OCI-LY7 (cell line): Measurements from ENCODE around the gene C1orf167. TPM values are rescaled to one million over a fixed set of nuclear protein-coding genes. Genes with fewer than 3 reads are reported as not detected.

Experiments used
- BruUV-seq: library from RNA; stranded (reverse); fragments of 400-500 nt; replicated peaks from 2 replicates; lab custom pipeline; 2021; lab: Mats Ljungman, UMichigan
- CTCF ChIA-PET: fragments of 300-600 bp; sonication (Branson Sonifier 250); formaldehyde crosslinking; loops from one replicate; lab custom pipeline; 2022; ENCODE audit warnings: antibody characterized with exemption; ENCODE audit not compliant: unreplicated experiment; lab: Charles Lee
- POLR2A ChIA-PET: fragments of 300-600 bp; sonication (Branson Sonifier 250); formaldehyde crosslinking; loops from one replicate; lab custom pipeline; 2022; ENCODE audit warnings: antibody characterized with exemption; lab: Charles Lee
- DNase-seq: peaks from one replicate; pipeline ENCODE4 v3.0.0-alpha.2; 2015; ENCODE audit warnings: low spot score
- H2AFZ ChIP-seq: fragments of 200-600 bp; sonication (generic), shearing (Covaris generic); 2 replicates; pipeline ENCODE4 v1.6.1; 2014; ENCODE audit warnings: mild to moderate bottlenecking, antibody characterized with exemption, low read length, moderate library complexity
- H3K27ac ChIP-seq: fragments of 200-600 bp; sonication (generic); 2 replicates; pipeline ENCODE4 v1.5.1; 2014; ENCODE audit warnings: mixed run types, low read depth, mild to moderate bottlenecking, moderate library complexity, low read length, inconsistent platforms; ENCODE audit not compliant: poor library complexity, severe bottlenecking
- H3K36me3 ChIP-seq: fragments of 200-600 bp; sonication (generic); 2 replicates; pipeline ENCODE4 v1.6.1; 2014; ENCODE audit warnings: mild to moderate bottlenecking, antibody characterized with exemption, low read length, moderate library complexity, mixed read lengths; ENCODE audit not compliant: insufficient read depth
- H3K4me1 ChIP-seq: fragments of 200-600 bp; sonication (generic); 2 replicates; pipeline ENCODE4 v1.5.1; 2014; ENCODE audit warnings: mild to moderate bottlenecking, low read length; ENCODE audit not compliant: insufficient read depth, poor library complexity, severe bottlenecking
- H3K4me2 ChIP-seq: fragments of 200-600 bp; sonication (generic); 2 replicates; pipeline ENCODE4 v1.6.1; 2014; ENCODE audit warnings: mild to moderate bottlenecking, low read length
- H3K4me3 ChIP-seq: fragments of 200-600 bp; sonication (generic); 2 replicates; pipeline ENCODE4 v1.5.1; 2014; ENCODE audit warnings: mild to moderate bottlenecking, low read depth, low read length; ENCODE audit not compliant: poor library complexity, severe bottlenecking
- H3K79me2 ChIP-seq: fragments of 200-600 bp; sonication (generic); 2 replicates; pipeline ENCODE4 v1.6.1; 2016; ENCODE audit warnings: low read depth, mild to moderate bottlenecking, low read length, moderate library complexity, mixed read lengths; ENCODE audit not compliant: insufficient read depth
- H3K9me2 ChIP-seq: fragments of 200-600 bp; sonication (generic); 2 replicates; pipeline ENCODE4 v1.6.1; 2016; ENCODE audit warnings: mild to moderate bottlenecking, low read length, mixed read lengths; ENCODE audit not compliant: insufficient read depth
- H3K9me3 ChIP-seq: fragments of 200-600 bp; sonication (generic); 2 replicates; pipeline ENCODE4 v1.6.1; 2014; ENCODE audit warnings: mild to moderate bottlenecking, mixed run types, low read length, mixed read lengths
- H4K20me1 ChIP-seq: fragments of 200-600 bp; sonication (generic); 2 replicates; pipeline ENCODE4 v1.6.1; 2014; ENCODE audit warnings: mild to moderate bottlenecking, antibody characterized with exemption, low read length, moderate library complexity, mixed read lengths; ENCODE audit not compliant: insufficient read depth
- EZH2phosphoT487 ChIP-seq: fragments of 200-600 bp; sonication (generic); IDR thresholded peaks from 2 replicates; pipeline ENCODE4 v1.6.1; 2018; ENCODE audit warnings: low read depth, borderline replicate concordance, mild to moderate bottlenecking, mixed run types, antibody characterized with exemption, low read length, moderate library complexity, mixed read lengths
- intact Hi-C: fragments of 100-400 bp; cut with micrococcal nuclease; formaldehyde crosslinking; loops from one replicate; pipeline ENCODE4 v1.10.0; 2022; ENCODE audit not compliant: unreplicated experiment
- total RNA-seq, 2 experiments: library from RNA; depleted of rRNA in 1 of 2; stranded (reverse); fragments of >200 nt in 1 of 2; shearing (Covaris generic) in 1 of 2; gene quantifications; 2 replicates each; pipeline ENCODE4 v1.2.3, GENCODE V29; 2014 to 2022
- TF ChIP-seq, protein P1 (sequence below): fragments of 200-600 bp; sonication (generic); conservative IDR thresholded peaks from 2 replicates; pipeline ENCODE4 v1.5.1; 2014; ENCODE audit warnings: mild to moderate bottlenecking, antibody characterized with exemption, low read length, moderate library complexity, mixed read lengths

Gene C1orf167
- total RNA-seq, 2 experiments from 2014 or later: 1.7 to 4.2 TPM

- Histone ChIP-seq H3K36me3 (peaks cover 38% of the 10 kb centered on the region; the same call in 1 of the 2 replicates), H3K9me2 (no peaks in the 10 kb centered on the region), H4K20me1 (no peaks in the 10 kb centered on the region), H3K4me3 (no peak overlapping the region), H3K4me2 (no peak overlapping the region), H3K9me3 (no peaks in the 10 kb centered on the region), H2AFZ (no peak overlapping the region), H3K4me1 (peaks cover 6% of the 10 kb centered on the region), H3K79me2 (no peaks in the 10 kb centered on the region), H3K27ac (no peak overlapping the region)
- no TSS peak for BruUV-seq
- ChIA-PET POLR2A (no interaction called here), CTCF (no interaction called here)
- intact Hi-C loops: no loop called here
- no peak for TF ChIP-seq EZH2phosphoT487
- TF ChIP-seq, protein P1, sequence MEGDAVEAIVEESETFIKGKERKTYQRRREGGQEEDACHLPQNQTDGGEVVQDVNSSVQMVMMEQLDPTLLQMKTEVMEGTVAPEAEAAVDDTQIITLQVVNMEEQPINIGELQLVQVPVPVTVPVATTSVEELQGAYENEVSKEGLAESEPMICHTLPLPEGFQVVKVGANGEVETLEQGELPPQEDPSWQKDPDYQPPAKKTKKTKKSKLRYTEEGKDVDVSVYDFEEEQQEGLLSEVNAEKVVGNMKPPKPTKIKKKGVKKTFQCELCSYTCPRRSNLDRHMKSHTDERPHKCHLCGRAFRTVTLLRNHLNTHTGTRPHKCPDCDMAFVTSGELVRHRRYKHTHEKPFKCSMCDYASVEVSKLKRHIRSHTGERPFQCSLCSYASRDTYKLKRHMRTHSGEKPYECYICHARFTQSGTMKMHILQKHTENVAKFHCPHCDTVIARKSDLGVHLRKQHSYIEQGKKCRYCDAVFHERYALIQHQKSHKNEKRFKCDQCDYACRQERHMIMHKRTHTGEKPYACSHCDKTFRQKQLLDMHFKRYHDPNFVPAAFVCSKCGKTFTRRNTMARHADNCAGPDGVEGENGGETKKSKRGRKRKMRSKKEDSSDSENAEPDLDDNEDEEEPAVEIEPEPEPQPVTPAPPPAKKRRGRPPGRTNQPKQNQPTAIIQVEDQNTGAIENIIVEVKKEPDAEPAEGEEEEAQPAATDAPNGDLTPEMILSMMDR: no peak
- no peak for DNase-seq
These were observed 29.1 kb downstream of the C1orf167 start for GRCh38 chr1:11790880-11791715.

DNA sequence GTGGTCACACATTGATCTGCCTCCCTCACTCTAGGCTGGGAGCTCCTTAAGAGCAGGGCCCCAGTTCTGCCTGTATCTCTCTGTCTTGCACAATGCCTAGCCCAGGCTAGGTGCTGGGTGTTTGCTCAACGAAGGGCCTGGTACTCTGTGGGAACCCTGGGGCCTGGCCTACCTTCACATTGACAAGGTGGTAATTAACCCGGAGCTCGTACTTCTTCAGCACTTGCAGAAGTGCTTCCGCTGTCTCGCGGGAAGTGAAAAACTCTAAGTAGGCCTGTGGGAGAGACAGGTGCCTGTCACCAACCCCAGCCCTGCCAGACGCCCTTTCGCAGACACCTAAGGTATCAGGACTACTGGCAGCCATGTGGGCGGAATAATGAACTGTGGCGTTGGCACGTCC lies 30.1 kb downstream of the C1orf167 start:
- no peaks in the 10 kb centered on the region for H3K9me2 ChIP-seq
- TF ChIP-seq EZH2phosphoT487: no peak
- TF ChIP-seq, protein P1: no peak
- ChIA-PET CTCF (no interaction called here), POLR2A (interaction anchor here (1.2 kb wide), 1 partner anchor 11 kb away, joined by 5 read pairs; no protein-coding TSS in a partner anchor)
- H3K79me2 ChIP-seq: no peaks in the 10 kb centered on the region
- H3K27ac ChIP-seq: no peak overlapping the region
- H3K9me3 ChIP-seq: no peaks in the 10 kb centered on the region
- no peaks in the 10 kb centered on the region for H3K4me1 ChIP-seq
- H2AFZ ChIP-seq: no peak overlapping the region
- intact Hi-C loops: no loop called here
- no peak for DNase-seq
- no TSS peak for BruUV-seq
- peaks cover 43% of the 10 kb centered on the region; the same call in 1 of the 2 replicates for H3K36me3 ChIP-seq
- H3K4me2 ChIP-seq: no peak overlapping the region
- no peaks in the 10 kb centered on the region for H4K20me1 ChIP-seq
- H3K4me3 ChIP-seq: no peak overlapping the region

GRCh38 chr1:11793819-11794218 lies 31.8 kb downstream of the C1orf167 start:
- intact Hi-C loops: no loop called here
- H3K4me2 ChIP-seq: no peak overlapping the region
- ChIA-PET POLR2A (interaction anchor here (0.5 kb wide), 1 partner anchor 188 kb away, joined by 3 read pairs; no protein-coding TSS in a partner anchor), CTCF (no interaction called here)
- BruUV-seq: no TSS peak
- no peak overlapping the region for H3K27ac ChIP-seq
- no peak overlapping the region for H3K4me3 ChIP-seq
- no peaks in the 10 kb centered on the region for H3K79me2 ChIP-seq
- H3K9me2 ChIP-seq: no peaks in the 10 kb centered on the region
- DNase-seq: no peak
- TF ChIP-seq, protein P1: no peak
- TF ChIP-seq EZH2phosphoT487: no peak
- no peaks in the 10 kb centered on the region for H3K9me3 ChIP-seq
- H2AFZ ChIP-seq: no peak overlapping the region
- H3K4me1 ChIP-seq: no peaks in the 10 kb centered on the region
- peaks cover 56% of the 10 kb centered on the region; the same call in 1 of the 2 replicates for H3K36me3 ChIP-seq
- no peaks in the 10 kb centered on the region for H4K20me1 ChIP-seq
